DOHH2 (cell line): ENCODE data around the gene IDUA.

Experiments
- H3F3A ChIP-seq: fragments of 200-600 bp; sonication (generic), shearing (Covaris generic); 2 replicates; pipeline ENCODE4 v1.6.0; 2016; ENCODE audit warnings: antibody characterized with exemption, mild to moderate bottlenecking; ENCODE audit not compliant: control insufficient read depth, insufficient read depth
- H3K27ac ChIP-seq: fragments of 200-600 bp; sonication (generic); 2 replicates; pipeline ENCODE4 v1.5.1; 2014; ENCODE audit warnings: low read depth, mild to moderate bottlenecking, low read length, moderate library complexity
- H3K27me3 ChIP-seq: fragments of 200-600 bp; sonication (generic); 2 replicates; pipeline ENCODE4 v1.6.1; 2014; ENCODE audit warnings: mild to moderate bottlenecking, low read length, mixed read lengths; ENCODE audit not compliant: control insufficient read depth
- H3K36me3 ChIP-seq: fragments of 200-600 bp; sonication (generic); 2 replicates; pipeline ENCODE4 v1.6.1; 2014; ENCODE audit warnings: mild to moderate bottlenecking, low read length, moderate library complexity, mixed read lengths; ENCODE audit not compliant: control insufficient read depth
- H3K4me1 ChIP-seq: fragments of 200-600 bp; sonication (generic); 2 replicates; pipeline ENCODE4 v1.6.1; 2014; ENCODE audit warnings: mild to moderate bottlenecking, low read length, mixed read lengths; ENCODE audit not compliant: control insufficient read depth
- H3K4me2 ChIP-seq: fragments of 200-600 bp; sonication (generic); 2 replicates; pipeline ENCODE4 v1.6.0; 2014; ENCODE audit warnings: mild to moderate bottlenecking, low read length, moderate library complexity
- H3K4me3 ChIP-seq: fragments of 200-600 bp; sonication (generic); 2 replicates; pipeline ENCODE4 v1.5.1; 2014; ENCODE audit warnings: mild to moderate bottlenecking, low read length, mixed read lengths
- H3K79me2 ChIP-seq: fragments of 200-600 bp; sonication (generic); 2 replicates; pipeline ENCODE4 v1.6.1; 2014; ENCODE audit warnings: mild to moderate bottlenecking, low read length, mixed read lengths; ENCODE audit not compliant: control insufficient read depth
- H3K9me2 ChIP-seq: fragments of 200-600 bp; sonication (generic); replicated peaks from 2 replicates; pipeline ENCODE4 v1.6.1; 2014; ENCODE audit warnings: mild to moderate bottlenecking, low read length, mixed read lengths; ENCODE audit not compliant: control insufficient read depth
- H3K9me3 ChIP-seq: fragments of 200-600 bp; sonication (generic); 2 replicates; pipeline ENCODE4 v1.6.1; 2014; ENCODE audit warnings: antibody characterized with exemption, low read length, mixed read lengths; ENCODE audit not compliant: control insufficient read depth, insufficient read depth
- H4K20me1 ChIP-seq: fragments of 200-600 bp; sonication (generic); 2 replicates; pipeline ENCODE4 v1.6.0; 2014; ENCODE audit warnings: low read depth, mild to moderate bottlenecking, antibody characterized with exemption, low read length, moderate library complexity; ENCODE audit not compliant: control insufficient read depth, insufficient read depth
- EZH2phosphoT487 ChIP-seq: fragments of 200-600 bp; sonication (generic); IDR thresholded peaks from 2 replicates; pipeline ENCODE4 v1.6.1; 2017; ENCODE audit warnings: borderline replicate concordance, mild to moderate bottlenecking, antibody characterized with exemption, low read length, moderate library complexity, mixed read lengths
- TF ChIP-seq, protein P1 (sequence below): fragments of 200-600 bp; sonication (generic); IDR thresholded peaks from one replicate; pipeline ENCODE4 v1.5.1; 2014; ENCODE audit warnings: antibody characterized with exemption, mild to moderate bottlenecking, low read depth, low read length; ENCODE audit not compliant: poor library complexity, severe bottlenecking

The IDUA gene

DNA sequence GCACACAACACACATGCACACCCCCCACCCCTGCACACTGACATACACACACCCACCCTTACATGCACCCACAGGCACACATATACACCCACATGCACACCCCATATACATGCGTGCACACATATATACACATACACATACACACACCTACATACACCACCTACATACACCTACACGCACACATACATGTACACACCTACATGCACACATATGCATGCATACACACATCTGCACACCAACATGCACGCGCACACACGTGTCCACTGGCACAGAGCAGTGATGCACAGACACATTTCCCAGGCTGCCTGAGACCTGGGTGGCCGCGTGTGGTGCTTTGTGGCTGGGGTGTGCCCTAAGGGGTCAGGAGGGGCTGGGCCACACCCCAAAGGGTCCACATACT lies 56.3 kb downstream of the IDUA start:
- Histone ChIP-seq H3K9me2 (no peaks in the 10 kb centered on the region), H3K4me2 (no peak overlapping the region), H3K36me3 (no peaks in the 10 kb centered on the region), H4K20me1 (no peaks in the 10 kb centered on the region), H3K9me3 (peaks cover 3% of the 10 kb centered on the region; the same call in 1 of the 2 replicates), H3K4me1 (no peaks in the 10 kb centered on the region), H3F3A (no peaks in the 10 kb centered on the region), H3K27ac (no peak overlapping the region), H3K4me3 (no peak overlapping the region), H3K27me3 (no peaks in the 10 kb centered on the region), H3K79me2 (no peaks in the 10 kb centered on the region)
- TF ChIP-seq EZH2phosphoT487: no peak
- TF ChIP-seq, protein P1, sequence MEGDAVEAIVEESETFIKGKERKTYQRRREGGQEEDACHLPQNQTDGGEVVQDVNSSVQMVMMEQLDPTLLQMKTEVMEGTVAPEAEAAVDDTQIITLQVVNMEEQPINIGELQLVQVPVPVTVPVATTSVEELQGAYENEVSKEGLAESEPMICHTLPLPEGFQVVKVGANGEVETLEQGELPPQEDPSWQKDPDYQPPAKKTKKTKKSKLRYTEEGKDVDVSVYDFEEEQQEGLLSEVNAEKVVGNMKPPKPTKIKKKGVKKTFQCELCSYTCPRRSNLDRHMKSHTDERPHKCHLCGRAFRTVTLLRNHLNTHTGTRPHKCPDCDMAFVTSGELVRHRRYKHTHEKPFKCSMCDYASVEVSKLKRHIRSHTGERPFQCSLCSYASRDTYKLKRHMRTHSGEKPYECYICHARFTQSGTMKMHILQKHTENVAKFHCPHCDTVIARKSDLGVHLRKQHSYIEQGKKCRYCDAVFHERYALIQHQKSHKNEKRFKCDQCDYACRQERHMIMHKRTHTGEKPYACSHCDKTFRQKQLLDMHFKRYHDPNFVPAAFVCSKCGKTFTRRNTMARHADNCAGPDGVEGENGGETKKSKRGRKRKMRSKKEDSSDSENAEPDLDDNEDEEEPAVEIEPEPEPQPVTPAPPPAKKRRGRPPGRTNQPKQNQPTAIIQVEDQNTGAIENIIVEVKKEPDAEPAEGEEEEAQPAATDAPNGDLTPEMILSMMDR: no peak

DNA sequence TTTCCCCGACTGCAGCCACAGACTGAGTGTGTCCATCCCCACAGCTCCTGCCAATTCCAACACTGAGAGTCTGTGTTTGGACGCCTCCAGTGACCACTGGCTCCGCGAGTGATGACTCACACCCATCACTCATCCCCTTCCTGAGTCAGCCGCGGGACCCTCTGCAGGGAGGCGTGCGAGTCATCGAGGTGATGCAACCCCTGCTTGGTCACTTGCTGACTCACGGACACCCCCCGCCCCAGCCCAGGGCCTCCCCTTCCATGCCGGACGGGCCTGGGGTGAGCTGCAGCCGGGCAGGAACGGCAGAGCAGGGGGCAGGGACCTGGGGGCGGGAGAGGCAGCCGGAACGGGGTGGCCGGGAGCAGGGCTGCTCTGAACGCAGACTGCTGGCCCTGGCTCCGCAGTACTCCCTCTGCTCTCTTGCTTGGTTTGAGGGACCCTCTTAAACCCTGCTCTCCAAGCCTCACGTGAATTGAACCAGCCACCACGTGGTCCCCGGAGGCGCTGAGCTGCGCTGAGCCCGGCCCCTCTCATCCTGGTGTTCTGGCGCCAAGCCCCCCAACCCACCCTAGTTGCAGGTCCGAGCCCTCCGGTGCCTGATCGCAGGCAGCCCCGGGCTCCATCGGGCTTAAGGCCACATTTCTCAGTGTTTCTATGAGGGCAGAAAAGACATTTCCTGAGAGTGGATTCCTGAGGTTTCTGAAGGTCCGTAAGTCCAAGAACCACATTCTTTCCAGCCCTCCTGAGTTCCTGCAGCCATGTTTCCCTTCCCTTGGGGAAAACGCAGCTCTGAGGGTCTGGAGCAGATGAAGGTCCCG lies 57.0 kb downstream of the IDUA start:
- Histone ChIP-seq H3K36me3 (no peaks in the 10 kb centered on the region), H3K27me3 (no peaks in the 10 kb centered on the region), H3K9me2 (no peaks in the 10 kb centered on the region), H3F3A (no peaks in the 10 kb centered on the region), H3K9me3 (peaks cover 3% of the 10 kb centered on the region; the same call in 1 of the 2 replicates), H3K4me2 (no peak overlapping the region), H3K4me3 (no peak overlapping the region), H3K79me2 (no peaks in the 10 kb centered on the region), H3K27ac (no peak overlapping the region), H3K4me1 (no peaks in the 10 kb centered on the region), H4K20me1 (no peaks in the 10 kb centered on the region)
- no peak for TF ChIP-seq EZH2phosphoT487
- TF ChIP-seq, protein P1: no peak

DNA sequence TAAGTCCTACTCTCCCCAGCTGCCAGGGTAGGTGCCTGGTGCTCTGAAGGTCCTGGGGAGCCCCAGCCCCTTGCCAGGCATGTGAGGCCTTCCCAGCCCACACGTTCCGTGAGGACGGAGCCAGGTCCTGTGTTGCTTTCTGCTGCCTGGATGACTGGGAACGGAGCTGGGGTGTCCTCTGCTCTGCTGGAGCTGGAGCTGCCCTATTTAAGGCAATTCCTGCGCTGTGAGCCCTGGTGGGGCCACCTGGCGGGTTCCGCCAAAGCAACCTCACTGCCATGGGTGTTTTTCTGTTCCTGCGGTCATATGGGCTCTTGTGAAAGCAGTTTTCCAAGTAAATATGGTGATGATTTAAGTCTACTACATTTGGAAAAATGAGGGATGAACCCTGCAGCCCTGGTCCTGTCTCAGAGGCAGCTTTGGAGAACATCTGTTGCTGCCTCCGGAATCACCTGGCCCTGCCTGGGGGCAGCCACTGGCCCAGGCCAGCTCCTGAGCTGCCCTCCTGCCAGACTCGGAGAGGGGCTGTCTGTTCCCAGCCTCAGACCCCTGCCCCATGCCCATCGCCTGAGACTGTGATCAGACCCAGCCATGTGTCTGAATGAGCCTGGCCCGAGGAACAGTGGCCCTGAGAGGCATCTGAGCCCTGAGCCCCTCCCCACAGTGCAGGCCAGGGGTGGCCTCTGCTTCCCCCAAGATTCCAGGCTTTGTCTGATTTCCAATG lies 57.8 kb downstream of the IDUA start:
- Histone ChIP-seq H3K9me2 (no peaks in the 10 kb centered on the region), H3K27me3 (no peaks in the 10 kb centered on the region), H3K4me3 (no peak overlapping the region), H3K4me2 (no peak overlapping the region), H3K27ac (no peak overlapping the region), H3F3A (no peaks in the 10 kb centered on the region), H3K9me3 (peaks cover 3% of the 10 kb centered on the region; the same call in 1 of the 2 replicates), H3K36me3 (no peaks in the 10 kb centered on the region), H4K20me1 (no peaks in the 10 kb centered on the region), H3K79me2 (no peaks in the 10 kb centered on the region), H3K4me1 (no peaks in the 10 kb centered on the region)
- no peak for TF ChIP-seq EZH2phosphoT487
- TF ChIP-seq, protein P1: no peak
